Neural progenitor cell (in vitro differentiated cells): Measurements from ENCODE around the gene RTP5. TPM values are rescaled to one million over a fixed set of nuclear protein-coding genes. Genes with fewer than 3 reads are reported as not detected.
"Not testable (repeated sequence)": the region's sequence is repeated elsewhere in the genome, so short reads cannot be mapped to it uniquely, and the experiment has no call there.

ENCODE experiments used
- DNase-seq: peaks from one replicate; pipeline ENCODE4 v3.0.0-alpha.2; 2016; ENCODE audit warnings: low spot score
- H2AFZ ChIP-seq: fragments of 200-600 bp; sonication (generic); replicated peaks from 2 replicates; pipeline ENCODE4 v1.6.1; 2016; ENCODE audit warnings: antibody characterized with exemption
- H3F3A ChIP-seq: fragments of 200-600 bp; sonication (generic); 2 replicates; pipeline ENCODE4 v1.6.1; 2016; ENCODE audit warnings: antibody characterized with exemption, low read depth
- H3K27ac ChIP-seq: fragments of 200-600 bp; sonication (generic); 2 replicates; pipeline ENCODE4 v1.5.1; 2016; ENCODE audit warnings: mild to moderate bottlenecking
- H3K27me3 ChIP-seq: fragments of 200-600 bp; sonication (generic); 2 replicates; pipeline ENCODE4 v1.6.1; 2016; ENCODE audit warnings: mild to moderate bottlenecking, moderate library complexity
- H3K36me3 ChIP-seq: fragments of 200-600 bp; sonication (generic); 2 replicates; pipeline ENCODE4 v1.5.1; 2016
- H3K4me1 ChIP-seq: fragments of 200-600 bp; sonication (generic); 2 replicates; pipeline ENCODE4 v1.6.1; 2016; ENCODE audit warnings: mixed run types
- H3K4me2 ChIP-seq: fragments of 200-600 bp; sonication (generic); 2 replicates; pipeline ENCODE4 v1.6.1; 2016
- H3K4me3 ChIP-seq: fragments of 200-600 bp; sonication (generic); 2 replicates; pipeline ENCODE4 v1.5.1; 2016
- H3K79me2 ChIP-seq: fragments of 200-600 bp; sonication (generic); 2 replicates; pipeline ENCODE4 v1.6.1; 2016; ENCODE audit warnings: low read depth
- H3K9ac ChIP-seq: fragments of 200-600 bp; sonication (generic); 2 replicates; pipeline ENCODE4 v1.6.1; 2016
- H3K9me3 ChIP-seq: fragments of 200-600 bp; sonication (generic); 2 replicates; pipeline ENCODE4 v1.5.1; 2016; ENCODE audit warnings: low read depth
- H4K20me1 ChIP-seq: fragments of 200-600 bp; sonication (generic); 2 replicates; pipeline ENCODE4 v1.6.1; 2016; ENCODE audit warnings: low read depth
- H3K27ac Mint-ChIP-seq: 3 replicates; pipeline ENCODE4 v1.8.0; 2021; ENCODE audit warnings: mixed read lengths
- H3K27me3 Mint-ChIP-seq: 2 replicates; pipeline ENCODE4 v1.8.0; 2022; ENCODE audit warnings: low read depth, mild to moderate bottlenecking, inconsistent platforms, moderate library complexity, mixed read lengths; ENCODE audit not compliant: insufficient read depth
- H3K36me3 Mint-ChIP-seq: 3 replicates; pipeline ENCODE4 v1.8.0; 2021; ENCODE audit warnings: mixed read lengths
- H3K4me1 Mint-ChIP-seq: 3 replicates; pipeline ENCODE4 v1.8.0; 2021; ENCODE audit warnings: mixed read lengths
- H3K4me3 Mint-ChIP-seq: 3 replicates; pipeline ENCODE4 v1.8.0; 2021; ENCODE audit warnings: mild to moderate bottlenecking, moderate library complexity, mixed read lengths
- H3K9me3 Mint-ChIP-seq: 3 replicates; pipeline ENCODE4 v1.8.0; 2020; ENCODE audit warnings: mixed read lengths
- EZH2 ChIP-seq: fragments of 200-600 bp; sonication (generic); IDR thresholded peaks from 2 replicates; pipeline ENCODE4 v1.6.1; 2017; ENCODE audit warnings: antibody characterized with exemption, mild to moderate bottlenecking, moderate library complexity
- EZH2phosphoT487 ChIP-seq: fragments of 200-600 bp; sonication (generic); IDR thresholded peaks from 2 replicates; pipeline ENCODE4 v1.6.1; 2017; ENCODE audit warnings: antibody characterized with exemption
- total RNA-seq: library from RNA; depleted of rRNA; stranded (reverse); fragments of >200 nt; gene quantifications from 2 replicates; pipeline ENCODE4 v1.2.3, GENCODE V29; 2015; ENCODE audit warnings: low replicate concordance
- TF ChIP-seq, protein P1 (sequence below): fragments of 200-600 bp; sonication (generic); IDR thresholded peaks from 2 replicates; pipeline ENCODE4 v1.5.1; 2017; ENCODE audit warnings: antibody characterized with exemption, mild to moderate bottlenecking

The RTP5 gene
- total RNA-seq, 1 donor from 2014 or later = not detected

DNA sequence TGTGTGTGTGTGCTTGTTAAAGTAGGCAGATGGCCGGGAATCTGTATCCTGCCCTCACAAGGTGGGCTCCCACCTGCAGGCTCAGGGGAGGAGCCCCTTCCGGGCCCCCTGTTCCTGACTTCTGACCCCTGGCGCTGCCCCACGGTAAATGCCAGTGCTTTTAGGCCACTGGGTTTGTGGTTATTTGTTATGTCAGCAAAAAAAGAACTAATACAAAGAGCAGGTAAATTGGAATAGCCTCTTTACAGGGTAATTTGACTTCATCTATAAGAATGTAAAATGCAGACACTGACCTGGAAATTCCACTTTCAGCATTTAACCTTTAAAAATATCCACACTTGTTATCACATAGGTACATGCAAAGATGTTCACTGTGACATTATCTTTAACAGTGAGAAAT is 44.2 kb downstream of the RTP5 start:
- peaks cover 6% of the 10 kb centered on the region for H3K27me3 Mint-ChIP-seq
- TF ChIP-seq EZH2phosphoT487 = no peak
- TF ChIP-seq, protein P1, sequence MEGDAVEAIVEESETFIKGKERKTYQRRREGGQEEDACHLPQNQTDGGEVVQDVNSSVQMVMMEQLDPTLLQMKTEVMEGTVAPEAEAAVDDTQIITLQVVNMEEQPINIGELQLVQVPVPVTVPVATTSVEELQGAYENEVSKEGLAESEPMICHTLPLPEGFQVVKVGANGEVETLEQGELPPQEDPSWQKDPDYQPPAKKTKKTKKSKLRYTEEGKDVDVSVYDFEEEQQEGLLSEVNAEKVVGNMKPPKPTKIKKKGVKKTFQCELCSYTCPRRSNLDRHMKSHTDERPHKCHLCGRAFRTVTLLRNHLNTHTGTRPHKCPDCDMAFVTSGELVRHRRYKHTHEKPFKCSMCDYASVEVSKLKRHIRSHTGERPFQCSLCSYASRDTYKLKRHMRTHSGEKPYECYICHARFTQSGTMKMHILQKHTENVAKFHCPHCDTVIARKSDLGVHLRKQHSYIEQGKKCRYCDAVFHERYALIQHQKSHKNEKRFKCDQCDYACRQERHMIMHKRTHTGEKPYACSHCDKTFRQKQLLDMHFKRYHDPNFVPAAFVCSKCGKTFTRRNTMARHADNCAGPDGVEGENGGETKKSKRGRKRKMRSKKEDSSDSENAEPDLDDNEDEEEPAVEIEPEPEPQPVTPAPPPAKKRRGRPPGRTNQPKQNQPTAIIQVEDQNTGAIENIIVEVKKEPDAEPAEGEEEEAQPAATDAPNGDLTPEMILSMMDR = no peak
- no peak for TF ChIP-seq EZH2
- H3K4me1 Mint-ChIP-seq = no peaks in the 10 kb centered on the region
- no peak overlapping the region for H3K27ac Mint-ChIP-seq
- no peaks in the 10 kb centered on the region for H3K36me3 ChIP-seq
- H3K4me3 ChIP-seq = no peak overlapping the region
- no peak overlapping the region for H3K4me2 ChIP-seq
- H3K9ac ChIP-seq = no peak overlapping the region
- H3K4me1 ChIP-seq = no peaks in the 10 kb centered on the region
- no peaks in the 10 kb centered on the region for H3K79me2 ChIP-seq
- H3K36me3 Mint-ChIP-seq = peaks cover 2% of the 10 kb centered on the region
- no peak overlapping the region for H2AFZ ChIP-seq
- H3K9me3 ChIP-seq = no peaks in the 10 kb centered on the region
- H4K20me1 ChIP-seq = no peaks in the 10 kb centered on the region
- no peak overlapping the region for H3K4me3 Mint-ChIP-seq
- H3K27me3 ChIP-seq = no peaks in the 10 kb centered on the region
- H3F3A ChIP-seq = no peaks in the 10 kb centered on the region
- DNase-seq = no peak
- H3K9me3 Mint-ChIP-seq = peaks cover 9% of the 10 kb centered on the region
- H3K27ac ChIP-seq = no peak overlapping the region

DNA sequence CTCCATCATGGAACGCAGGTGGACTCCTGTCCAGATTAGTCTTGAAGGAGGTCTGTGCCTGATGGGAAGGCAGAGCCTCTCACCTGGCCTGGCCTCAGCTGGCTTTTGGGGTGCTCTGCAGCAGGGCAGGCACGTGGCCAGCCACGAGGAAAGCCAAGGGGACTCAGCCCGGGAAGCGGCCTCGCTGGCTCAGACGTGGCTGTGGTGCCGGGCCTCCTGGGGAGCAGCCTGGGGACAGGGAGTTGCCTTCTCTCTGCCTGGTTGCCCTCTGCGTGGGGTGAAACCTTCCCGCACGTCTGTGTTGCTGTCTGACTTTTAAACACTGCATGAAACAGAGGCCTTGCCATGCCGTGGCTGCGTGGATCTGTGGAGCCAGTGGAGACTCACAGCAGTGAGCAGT is 45.0 kb downstream of the RTP5 start:
- Histone ChIP-seq H3K4me2 (no peak overlapping the region), H3K4me3 (no peak overlapping the region), H3K4me1 (no peaks in the 10 kb centered on the region), H2AFZ (no peak overlapping the region), H4K20me1 (no peaks in the 10 kb centered on the region), H3K9ac (no peak overlapping the region), H3F3A (no peaks in the 10 kb centered on the region), H3K9me3 (no peaks in the 10 kb centered on the region), H3K27ac (no peak overlapping the region), H3K79me2 (no peaks in the 10 kb centered on the region), H3K27me3 (no peaks in the 10 kb centered on the region), H3K36me3 (no peaks in the 10 kb centered on the region)
- peaks cover 9% of the 10 kb centered on the region for H3K9me3 Mint-ChIP-seq
- no peaks in the 10 kb centered on the region for H3K4me1 Mint-ChIP-seq
- no peak overlapping the region for H3K4me3 Mint-ChIP-seq
- peaks cover 2% of the 10 kb centered on the region for H3K36me3 Mint-ChIP-seq
- no peak overlapping the region for H3K27ac Mint-ChIP-seq
- TF ChIP-seq EZH2phosphoT487 (no peak), EZH2 (no peak)
- TF ChIP-seq, protein P1 = no peak
- DNase-seq = no peak
- H3K27me3 Mint-ChIP-seq = peaks cover 6% of the 10 kb centered on the region

DNA sequence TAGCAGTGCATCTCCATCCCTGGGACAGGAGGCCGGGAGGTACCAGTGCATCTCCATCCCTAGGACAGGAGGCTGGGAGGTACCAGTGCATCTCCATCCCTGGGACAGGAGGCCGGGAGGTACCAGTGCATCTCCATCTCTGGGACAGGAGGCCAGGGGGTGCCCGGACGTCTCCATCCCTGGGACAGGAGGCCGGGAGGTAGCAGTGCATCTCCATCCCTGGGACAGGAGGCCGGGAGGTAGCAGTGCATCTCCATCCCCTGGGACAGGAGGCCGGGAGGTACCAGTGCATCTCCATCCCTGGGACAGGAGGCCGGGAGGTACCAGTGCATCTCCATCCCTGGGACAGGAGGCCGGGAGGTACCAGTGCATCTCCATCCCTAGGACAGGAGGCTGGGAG is 52.1 kb downstream of the RTP5 start:
- H3K27ac Mint-ChIP-seq, H3K4me2 ChIP-seq, H3K79me2 ChIP-seq, H3K9ac ChIP-seq, H4K20me1 ChIP-seq, H3K27ac ChIP-seq, H3K4me3 Mint-ChIP-seq, H3K4me1 Mint-ChIP-seq, H3K36me3 ChIP-seq, H3K9me3 Mint-ChIP-seq, H3K36me3 Mint-ChIP-seq, DNase-seq, H3K4me3 ChIP-seq, H3K9me3 ChIP-seq, H3F3A ChIP-seq, H3K4me1 ChIP-seq, H3K27me3 Mint-ChIP-seq, H2AFZ ChIP-seq, H3K27me3 ChIP-seq: not testable (repeated sequence)

DNA sequence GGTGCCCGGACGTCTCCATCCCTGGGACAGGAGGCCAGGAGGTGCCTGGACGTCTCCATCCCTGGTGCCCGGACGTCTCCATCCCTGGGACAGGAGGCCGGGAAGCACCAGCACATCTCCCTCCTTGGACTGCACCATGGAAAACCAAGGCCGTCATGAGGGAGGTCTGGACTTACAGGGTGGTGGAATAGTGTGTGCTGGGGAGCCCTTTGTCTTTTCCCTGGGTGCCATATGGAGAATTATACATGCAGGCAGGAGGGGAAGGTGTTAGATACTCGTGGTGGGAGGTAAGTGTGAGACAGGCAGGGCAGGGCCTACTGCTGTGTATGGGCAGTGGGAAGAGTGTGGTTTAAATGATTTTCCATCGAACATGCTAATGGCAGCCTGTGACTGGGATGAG is 52.9 kb downstream of the RTP5 start:
- Histone ChIP-seq H3K27me3 (no peaks in the 10 kb centered on the region), H3K4me1 (no peaks in the 10 kb centered on the region), H3K9me3 (no peaks in the 10 kb centered on the region), H2AFZ (no peak overlapping the region), H3K27ac (no peak overlapping the region), H3K36me3 (no peaks in the 10 kb centered on the region), H3K79me2 (no peaks in the 10 kb centered on the region), H4K20me1 (no peaks in the 10 kb centered on the region), H3K4me2 (no peak overlapping the region), H3K9ac (no peak overlapping the region), H3K4me3 (no peak overlapping the region), H3F3A (no peaks in the 10 kb centered on the region)
- no peak for DNase-seq
- H3K4me1 Mint-ChIP-seq = peaks cover 11% of the 10 kb centered on the region
- no peaks in the 10 kb centered on the region for H3K9me3 Mint-ChIP-seq
- no peaks in the 10 kb centered on the region for H3K36me3 Mint-ChIP-seq
- no peak overlapping the region for H3K4me3 Mint-ChIP-seq
- no peak for TF ChIP-seq EZH2phosphoT487
- no peak overlapping the region for H3K27ac Mint-ChIP-seq
- H3K27me3 Mint-ChIP-seq = peaks cover 8% of the 10 kb centered on the region

DNA sequence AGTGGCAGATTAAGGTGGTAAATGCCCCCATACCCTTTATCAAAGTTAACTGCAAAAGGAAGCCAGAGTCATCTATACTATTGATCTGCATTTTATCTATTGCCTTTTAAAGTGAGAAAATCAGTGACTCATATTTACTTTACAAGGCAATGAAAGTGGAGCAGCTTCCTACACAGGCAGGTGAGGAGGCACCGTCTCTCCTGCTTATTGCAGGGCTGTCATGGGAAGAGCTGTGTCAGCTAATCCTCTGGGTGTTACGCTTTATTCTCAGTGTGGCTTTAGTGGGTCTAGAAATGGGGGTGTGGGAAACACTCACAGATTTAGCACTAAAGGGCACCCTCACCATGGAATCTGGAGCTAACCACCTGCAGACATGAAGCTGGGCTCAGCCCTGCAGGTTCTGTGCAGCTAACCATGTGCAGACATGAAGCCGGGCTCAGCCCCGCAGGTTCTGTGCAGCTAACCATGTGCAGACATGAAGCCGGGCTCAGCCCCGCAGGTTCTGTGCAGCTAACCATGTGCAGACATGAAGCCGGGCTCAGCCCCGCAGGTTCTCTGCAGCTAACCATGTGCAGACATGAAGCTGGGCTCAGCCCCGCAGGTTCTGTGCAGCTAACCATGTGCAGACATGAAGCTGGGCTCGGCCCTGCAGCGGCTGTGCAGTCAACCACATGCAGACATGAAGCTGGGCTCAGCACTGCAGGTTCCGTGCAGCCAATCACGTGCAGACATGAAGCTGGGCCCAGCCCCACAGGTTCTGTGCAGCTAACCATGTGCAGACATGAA is 53.5 kb downstream of the RTP5 start:
- not testable (repeated sequence) for H3K9me3 Mint-ChIP-seq, H3K27ac ChIP-seq, H2AFZ ChIP-seq, H3K4me3 Mint-ChIP-seq, H4K20me1 ChIP-seq, H3K79me2 ChIP-seq, H3K9me3 ChIP-seq, DNase-seq, H3F3A ChIP-seq, H3K27me3 ChIP-seq, H3K36me3 ChIP-seq, H3K4me2 ChIP-seq, H3K27me3 Mint-ChIP-seq, H3K27ac Mint-ChIP-seq, H3K4me1 ChIP-seq, H3K36me3 Mint-ChIP-seq, H3K9ac ChIP-seq, H3K4me3 ChIP-seq
- peaks cover 11% of the 10 kb centered on the region for H3K4me1 Mint-ChIP-seq
